Measurements from ENCODE around the gene NDUFV3.
A peak's percentile ranks its signal among the peaks of the same experiment; 100 is the strongest.
"Not testable (repeated sequence)": the region's sequence is repeated elsewhere in the genome, so short reads cannot be mapped to it uniquely, and the experiment has no call there.

Gene NDUFV3

DNA sequence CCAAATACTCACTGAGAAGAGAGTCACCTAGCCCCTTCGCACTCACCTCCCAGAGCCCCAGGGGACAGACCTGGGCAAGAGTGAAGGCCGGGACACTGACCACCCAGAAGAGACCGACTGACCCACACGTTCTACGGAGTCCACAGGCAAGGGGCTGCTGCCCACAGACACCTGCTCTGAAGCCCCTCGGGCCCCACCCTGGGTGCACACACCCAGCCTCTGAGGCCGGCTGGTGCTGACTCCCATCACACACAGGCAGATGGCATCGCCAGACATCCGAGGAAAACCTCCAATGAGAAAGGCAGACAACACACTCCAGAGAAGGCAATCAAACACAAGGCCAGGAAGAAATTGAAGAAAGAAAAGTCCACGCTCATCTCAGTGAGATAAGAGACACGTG is 35.9 kb upstream of the NDUFV3 start:
- no peak for DNase-seq

- DNase-seq: no peak
Measured at GRCh38 chr21:42858185-42858847, 34.8 kb upstream of the NDUFV3 start.

- no peak for DNase-seq
Measured at GRCh38 chr21:42858957-42859890, 33.9 kb upstream of the NDUFV3 start.

DNA sequence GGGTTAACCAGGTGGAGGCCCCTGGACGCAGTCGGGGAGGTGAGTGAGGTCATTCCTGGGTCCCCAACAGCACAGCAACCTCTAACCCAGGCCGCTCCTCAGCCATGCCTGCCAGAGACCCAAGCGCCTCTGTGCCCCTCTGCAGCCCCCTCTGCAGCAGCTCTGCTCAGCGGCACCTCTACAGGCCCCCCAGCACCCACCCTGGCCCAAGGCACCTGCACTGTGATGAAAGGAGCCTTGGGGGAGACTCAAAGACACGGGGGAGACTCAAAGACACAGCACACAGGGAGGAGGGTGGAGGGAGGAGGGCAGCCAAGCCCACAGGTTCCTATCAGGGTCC is 33.2 kb upstream of the NDUFV3 start:
- no peak for DNase-seq

- DNase-seq: no peak
Measured at GRCh38 chr21:42860345-42860744, 32.8 kb upstream of the NDUFV3 start.

- DNase-seq: no peak
Measured at GRCh38 chr21:42861311-42861847, 31.7 kb upstream of the NDUFV3 start.

DNA sequence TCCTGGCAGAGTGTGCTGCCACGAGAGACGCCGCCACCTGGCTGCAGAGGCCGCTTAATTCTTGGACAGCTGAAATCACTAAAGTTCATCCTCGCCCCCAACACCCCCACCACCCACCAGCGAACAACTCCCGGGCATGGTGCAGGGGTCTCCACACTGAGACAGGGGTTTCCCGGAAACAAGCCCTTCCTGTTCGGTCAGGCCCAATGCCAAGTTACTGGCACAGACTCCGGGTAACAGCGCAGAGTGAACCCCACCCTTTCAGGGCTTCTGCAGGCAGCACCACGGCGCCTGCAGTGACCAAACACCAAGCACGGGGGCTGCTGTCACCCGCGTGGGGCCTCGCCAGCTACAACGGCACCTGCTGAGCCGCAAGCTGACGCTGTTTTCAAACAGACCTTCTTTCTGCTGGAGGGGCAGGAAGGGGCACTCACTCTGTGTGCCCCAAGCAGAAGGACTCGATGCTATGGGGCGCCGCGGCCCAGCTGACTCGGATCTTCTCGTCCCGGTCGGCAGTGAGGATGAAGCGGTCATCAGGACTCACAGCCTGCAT is 31.2 kb upstream of the NDUFV3 start:
- no peak for DNase-seq

DNA sequence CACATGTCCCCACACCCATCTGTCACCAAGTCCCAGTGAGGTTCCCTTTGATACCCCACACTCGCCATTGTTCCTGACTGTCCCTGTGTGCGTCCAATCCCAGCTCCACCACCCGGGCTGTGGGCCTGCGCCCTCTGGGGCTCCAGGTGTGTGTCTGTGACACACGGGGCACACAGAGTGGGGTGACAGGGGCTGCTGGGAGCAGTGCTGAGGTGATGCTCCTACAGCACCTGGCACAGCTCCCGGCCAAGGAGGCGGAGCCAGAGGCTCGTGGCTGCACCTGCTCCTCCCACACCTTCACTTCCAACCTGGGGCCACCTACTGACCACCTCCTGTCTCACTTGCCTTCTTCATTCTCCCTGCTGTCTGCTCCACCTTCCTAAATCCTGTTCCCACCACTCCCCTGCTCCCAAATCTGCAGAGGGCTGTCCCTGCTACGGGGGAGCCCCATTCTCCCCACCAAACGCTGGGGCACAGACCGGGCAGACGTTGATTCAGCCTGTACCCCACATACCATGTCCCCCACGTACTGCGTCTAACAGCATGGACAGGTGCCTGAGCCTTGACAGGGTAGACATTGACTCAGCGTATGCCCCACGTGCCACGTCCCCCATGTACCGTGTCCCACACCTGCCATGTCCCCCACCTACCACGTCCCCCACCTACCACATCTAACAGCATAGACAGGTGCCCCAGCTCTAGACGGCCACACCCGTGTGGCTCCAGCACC is 30.2 kb upstream of the NDUFV3 start:
- DNase-seq: no peak

DNA sequence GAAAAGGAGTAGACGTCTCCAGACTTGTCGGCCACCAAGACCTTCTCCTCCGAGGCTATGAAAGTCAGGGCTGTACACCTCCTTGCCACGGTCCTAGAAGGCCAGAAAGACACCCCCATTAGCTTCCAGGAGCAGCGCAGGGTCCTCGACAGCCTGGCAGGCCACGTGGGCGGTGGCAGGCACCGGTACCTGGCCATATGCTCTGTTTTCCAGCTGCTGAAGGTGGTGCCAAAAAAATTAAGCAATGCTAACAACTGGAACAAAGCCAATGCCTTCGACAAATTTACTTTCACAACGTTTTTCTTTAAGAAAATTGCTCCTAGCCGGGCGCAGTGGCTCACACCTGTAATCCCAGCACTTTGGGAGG is 29.6 kb upstream of the NDUFV3 start:
- no peak for DNase-seq

GRCh38 chr21:42864286-42864685 is 28.8 kb upstream of the NDUFV3 start:
- no peak for DNase-seq

- no peak for DNase-seq
Measured at GRCh38 chr21:42864815-42865775, 28.0 kb upstream of the NDUFV3 start.

DNA sequence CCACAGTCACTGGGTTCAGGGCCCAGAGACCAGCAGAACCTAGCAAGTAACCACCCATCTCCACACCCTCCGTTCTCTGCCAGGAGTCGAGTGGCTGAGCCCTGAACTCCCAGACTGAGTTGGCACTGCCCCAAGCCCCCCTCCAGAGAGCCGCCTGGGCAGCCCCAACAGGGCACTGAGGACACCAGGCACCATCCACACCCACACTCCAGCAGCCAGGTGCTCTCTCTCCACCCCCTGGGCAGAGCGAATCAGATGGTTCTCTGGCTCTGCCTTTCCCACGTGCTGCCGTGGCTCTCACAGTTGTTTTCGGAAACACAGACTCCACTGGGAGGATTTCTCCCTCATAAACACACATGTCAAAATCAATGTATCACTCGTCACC is 27.3 kb upstream of the NDUFV3 start:
- no peak for DNase-seq

GRCh38 chr21:42868196-42868595 is 24.9 kb upstream of the NDUFV3 start:
- DNase-seq: no peak

GRCh38 chr21:42873096-42873495 is 20.0 kb upstream of the NDUFV3 start:
- no peak for DNase-seq

- not testable (repeated sequence) for DNase-seq
Measured at GRCh38 chr21:42875811-42876210, 17.3 kb upstream of the NDUFV3 start.

GRCh38 chr21:42878678-42878992 is 14.5 kb upstream of the NDUFV3 start:
- DNase-seq: no peak

- DNase-seq: peak; percentile 98
Measured at GRCh38 chr21:42878993-42879787, 13.9 kb upstream of the NDUFV3 start, which contains the start of gene WDR4. TSS of gene WDR4 (minus strand) at chr21:42879539. CDS start at chr21:42879495, 44 bp downstream.

DNA sequence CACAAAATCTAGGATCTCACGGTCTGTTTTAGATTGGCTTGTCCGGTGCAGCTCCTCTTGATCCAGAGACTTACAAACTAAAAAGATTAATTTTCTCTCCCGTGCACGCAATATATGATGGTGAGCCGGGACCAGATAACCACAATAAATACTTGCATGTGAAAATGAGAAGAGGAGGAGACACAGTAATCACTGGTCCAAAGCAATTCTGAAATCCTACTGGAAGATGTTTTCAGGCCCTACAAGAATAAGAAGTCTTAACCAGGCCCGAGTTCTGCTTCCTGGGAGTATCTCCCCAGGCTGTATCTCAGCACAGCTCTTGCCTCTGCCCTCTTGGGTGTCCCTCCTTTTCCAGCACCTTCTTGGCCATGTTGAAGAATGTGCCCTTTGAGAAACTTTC is 12.8 kb upstream of the NDUFV3 start:
- DNase-seq: no peak

DNA sequence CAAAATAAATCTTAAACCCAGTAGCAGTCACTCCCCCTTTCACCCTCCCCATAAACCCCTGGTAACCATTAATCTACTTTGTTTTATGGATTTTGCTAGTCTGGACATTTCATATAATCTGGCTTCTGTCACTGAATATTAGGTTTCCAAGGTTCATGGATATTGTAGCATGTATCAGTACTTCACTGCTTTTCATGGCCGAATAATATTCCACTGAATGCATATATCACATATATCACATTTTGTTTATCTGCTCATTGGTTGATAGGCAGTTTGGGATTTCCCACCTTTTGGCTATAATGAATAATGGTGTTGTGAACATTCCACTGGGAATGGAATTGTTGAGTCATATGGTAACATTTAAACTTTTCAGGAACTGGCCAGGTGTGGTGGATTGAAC is 9.2 kb upstream of the NDUFV3 start:
- no peak for DNase-seq

DNA sequence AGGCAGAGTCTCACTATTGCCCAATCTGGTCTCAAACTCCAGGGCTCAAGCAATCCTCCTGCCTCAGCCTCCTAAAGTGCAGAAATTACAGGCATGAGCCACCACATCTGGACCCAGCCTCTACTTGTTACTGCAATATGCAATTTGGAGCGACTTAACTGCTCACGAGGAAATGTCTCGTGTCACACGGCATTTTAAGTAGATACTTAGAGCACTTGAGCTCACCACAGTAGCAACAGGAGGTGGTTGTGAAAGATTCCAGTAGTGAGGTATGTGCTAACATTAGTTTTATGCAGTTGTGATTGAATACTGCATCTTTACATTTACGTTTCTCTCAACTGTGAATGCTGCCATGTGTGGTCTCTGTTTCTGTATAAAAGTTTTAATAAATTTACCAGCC is 5.8 kb upstream of the NDUFV3 start:
- DNase-seq: no peak

DNA sequence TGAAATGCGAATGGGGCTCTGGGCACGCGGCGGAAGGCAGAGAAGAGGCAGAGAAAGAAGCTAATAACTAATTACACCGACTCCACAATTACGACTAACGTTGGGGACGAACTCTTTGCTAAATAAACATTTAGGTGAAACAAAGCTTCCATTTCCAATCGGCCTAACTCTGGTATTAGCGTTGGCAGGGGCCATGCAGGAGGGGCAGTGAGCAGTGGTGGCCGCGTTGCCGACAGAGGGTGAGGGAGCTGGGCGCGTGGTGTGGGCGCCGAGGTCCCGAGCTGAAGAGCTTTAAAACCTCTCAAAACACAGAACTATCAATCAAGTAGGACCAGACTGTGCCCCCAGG is 553 bp upstream of the NDUFV3 start:
- DNase-seq: no peak

Data from EL (cell line).